ENCODE data around the gene MYO7B. TPM values are rescaled to one million over a fixed set of nuclear protein-coding genes. Genes with fewer than 3 reads are reported as not detected.

Gene MYO7B
- total and polyA plus RNA-seq, 2 donors (not counting 1 experiment from before 2014, with no cell fraction given) = 5.0 to 68.2 TPM

DNA sequence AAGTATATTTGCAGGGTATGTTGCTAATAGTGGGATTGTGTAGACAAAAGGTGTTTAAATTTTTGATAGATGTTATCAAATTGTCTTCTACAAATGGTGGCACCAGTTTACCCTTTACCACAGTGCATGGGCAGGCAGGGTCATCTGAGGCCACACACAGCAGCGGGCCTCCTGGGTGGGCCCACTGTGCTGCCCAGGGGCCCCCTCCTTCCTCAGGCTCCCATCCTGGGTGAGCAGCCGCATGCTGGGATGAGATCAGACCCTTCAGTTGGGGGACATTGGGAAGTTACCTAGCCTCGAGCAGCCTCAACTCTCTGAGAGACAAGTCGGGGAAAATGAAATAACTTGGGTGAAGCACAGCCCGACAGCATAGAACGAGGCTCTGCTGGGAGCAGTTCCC lies 9.7 kb downstream of the MYO7B start:
- ATAC-seq (ENCODE audit: low read depth) (no peak), DNase-seq (no peak)
- Histone ChIP-seq H3K27ac (ENCODE audit: low read length in 2 of 2) (no peak overlapping the region), H3K9me3 (ENCODE audit: control extremely low read depth in 1 of 3, control insufficient read depth in 2 of 3, insufficient read depth in 1 of 3, low read length in 2 of 3) (peaks cover 0 to 3% (median 0%) of the 10 kb centered on the region in 3 donors), H3K79me2 (ENCODE audit: control insufficient read depth, insufficient read depth, low read length) (no peaks in the 10 kb centered on the region), H4K20me1 (ENCODE audit: control insufficient read depth, insufficient read depth, low read length, poor library complexity, severe bottlenecking) (no peaks in the 10 kb centered on the region), H2AFZ (ENCODE audit: insufficient read depth, low read depth, low read length, poor library complexity, severe bottlenecking) (no peak overlapping the region), H3K4me2 (replicated peaks; ENCODE audit: low read depth, low read length, poor library complexity, severe bottlenecking) (no peak overlapping the region), H3K4me3 (ENCODE audit: control extremely low read depth in 1 of 5, extremely low read depth in 1 of 5, insufficient read depth in 1 of 5, low read depth in 2 of 5, low read length in 4 of 5) (no peak overlapping the region), H3K36me3 (replicated peaks in 1 of 2; ENCODE audit: control extremely low read depth in 1 of 2, control insufficient read depth in 1 of 2, extremely low read depth in 1 of 2, insufficient read depth in 2 of 2, low read length in 1 of 2) (no peaks in the 10 kb centered on the region), H3K27me3 (replicated peaks in 1 of 4; ENCODE audit: control extremely low read depth in 1 of 4, control insufficient read depth in 3 of 4, insufficient read depth in 4 of 4, low read length in 3 of 4) (peaks cover 0 to 12% (median 8%) of the 10 kb centered on the region in 4 experiments), H3K9ac (ENCODE audit: low read length) (no peak overlapping the region), H3K4me1 (ENCODE audit: control insufficient read depth in 2 of 2, insufficient read depth in 2 of 2, low read length in 2 of 2) (no peaks in the 10 kb centered on the region)
- Mint-ChIP-seq H3K4me1 (no peaks in the 10 kb centered on the region), H3K27ac (no peak overlapping the region), H3K27me3 (peaks cover 23% of the 10 kb centered on the region), H3K4me3 (no peak overlapping the region), H3K9me3 (ENCODE audit: insufficient read depth) (no peaks in the 10 kb centered on the region)
- ChIA-PET CTCF (no interaction called here), POLR2A (no interaction called here)
- 100% methylated on average over 3 of the region's 6 CpGs for WGBS (ENCODE audit: insufficient coverage)
- intact Hi-C loops (cut with micrococcal nuclease) = no loop called here
- TF ChIP-seq EZH2 (IDR thresholded peaks at IDR 0.05; ENCODE audit: borderline replicate concordance, insufficient read depth, low read depth, low read length, poor library complexity, severe bottlenecking) = no peak

DNA sequence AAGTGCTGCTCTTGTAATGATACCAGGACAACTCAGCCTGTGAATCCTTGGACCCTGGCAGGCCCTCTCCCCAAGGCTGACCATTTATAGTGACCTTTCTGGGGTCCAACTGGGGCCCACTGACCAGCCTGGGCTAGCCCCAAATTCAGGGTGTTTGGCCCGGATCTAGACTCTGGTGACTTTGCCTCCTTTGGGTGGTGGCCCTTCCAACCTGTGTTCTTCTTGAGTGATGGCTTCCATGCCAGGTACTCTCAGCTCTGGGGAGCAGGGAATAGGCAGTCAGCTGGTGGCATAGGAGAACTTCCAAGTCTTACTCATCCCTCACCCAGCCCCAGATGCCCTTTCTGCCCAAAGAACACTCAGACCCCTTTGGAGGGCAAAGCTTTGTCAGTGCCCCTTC lies 10.3 kb downstream of the MYO7B start:
- no peaks in the 10 kb centered on the region for H3K4me1 Mint-ChIP-seq
- Histone ChIP-seq H3K36me3 (replicated peaks in 1 of 2; ENCODE audit: control extremely low read depth in 1 of 2, control insufficient read depth in 1 of 2, extremely low read depth in 1 of 2, insufficient read depth in 2 of 2, low read length in 1 of 2) (no peaks in the 10 kb centered on the region), H3K79me2 (ENCODE audit: control insufficient read depth, insufficient read depth, low read length) (no peaks in the 10 kb centered on the region), H2AFZ (ENCODE audit: insufficient read depth, low read depth, low read length, poor library complexity, severe bottlenecking) (no peak overlapping the region), H4K20me1 (ENCODE audit: control insufficient read depth, insufficient read depth, low read length, poor library complexity, severe bottlenecking) (no peaks in the 10 kb centered on the region), H3K27ac (ENCODE audit: low read length in 2 of 2) (no peak overlapping the region), H3K27me3 (replicated peaks in 1 of 4; ENCODE audit: control extremely low read depth in 1 of 4, control insufficient read depth in 3 of 4, insufficient read depth in 4 of 4, low read length in 3 of 4) (peaks cover 0 to 18% (median 8%) of the 10 kb centered on the region in 4 experiments), H3K9me3 (ENCODE audit: control extremely low read depth in 1 of 3, control insufficient read depth in 2 of 3, insufficient read depth in 1 of 3, low read length in 2 of 3) (peaks cover 0 to 3% (median 0%) of the 10 kb centered on the region in 3 donors), H3K4me1 (ENCODE audit: control insufficient read depth in 2 of 2, insufficient read depth in 2 of 2, low read length in 2 of 2) (no peaks in the 10 kb centered on the region), H3K4me2 (replicated peaks; ENCODE audit: low read depth, low read length, poor library complexity, severe bottlenecking) (no peak overlapping the region), H3K9ac (ENCODE audit: low read length) (no peak overlapping the region), H3K4me3 (ENCODE audit: control extremely low read depth in 1 of 5, extremely low read depth in 1 of 5, insufficient read depth in 1 of 5, low read depth in 2 of 5, low read length in 4 of 5) (no peak overlapping the region)
- DNase-seq (no peak), ATAC-seq (ENCODE audit: low read depth) (no peak)
- no peak overlapping the region for H3K4me3 Mint-ChIP-seq
- no peak overlapping the region for H3K27ac Mint-ChIP-seq
- TF ChIP-seq, protein P1, sequence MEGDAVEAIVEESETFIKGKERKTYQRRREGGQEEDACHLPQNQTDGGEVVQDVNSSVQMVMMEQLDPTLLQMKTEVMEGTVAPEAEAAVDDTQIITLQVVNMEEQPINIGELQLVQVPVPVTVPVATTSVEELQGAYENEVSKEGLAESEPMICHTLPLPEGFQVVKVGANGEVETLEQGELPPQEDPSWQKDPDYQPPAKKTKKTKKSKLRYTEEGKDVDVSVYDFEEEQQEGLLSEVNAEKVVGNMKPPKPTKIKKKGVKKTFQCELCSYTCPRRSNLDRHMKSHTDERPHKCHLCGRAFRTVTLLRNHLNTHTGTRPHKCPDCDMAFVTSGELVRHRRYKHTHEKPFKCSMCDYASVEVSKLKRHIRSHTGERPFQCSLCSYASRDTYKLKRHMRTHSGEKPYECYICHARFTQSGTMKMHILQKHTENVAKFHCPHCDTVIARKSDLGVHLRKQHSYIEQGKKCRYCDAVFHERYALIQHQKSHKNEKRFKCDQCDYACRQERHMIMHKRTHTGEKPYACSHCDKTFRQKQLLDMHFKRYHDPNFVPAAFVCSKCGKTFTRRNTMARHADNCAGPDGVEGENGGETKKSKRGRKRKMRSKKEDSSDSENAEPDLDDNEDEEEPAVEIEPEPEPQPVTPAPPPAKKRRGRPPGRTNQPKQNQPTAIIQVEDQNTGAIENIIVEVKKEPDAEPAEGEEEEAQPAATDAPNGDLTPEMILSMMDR (IDR thresholded peaks at IDR 0.05) = no peak
- TF ChIP-seq EZH2 (IDR thresholded peaks at IDR 0.05; ENCODE audit: borderline replicate concordance, insufficient read depth, low read depth, low read length, poor library complexity, severe bottlenecking) = no peak
- H3K9me3 Mint-ChIP-seq (ENCODE audit: insufficient read depth) = no peaks in the 10 kb centered on the region
- ChIA-PET CTCF (interaction anchor here (1.0 kb wide), 1 partner anchor 45 kb away, joined by 3 read pairs; no protein-coding TSS in a partner anchor), POLR2A (no interaction called here)
- H3K27me3 Mint-ChIP-seq = peaks cover 27% of the 10 kb centered on the region
- 100% methylated on average over 1 of the region's 1 CpG for WGBS (ENCODE audit: insufficient coverage)
- intact Hi-C loops (cut with micrococcal nuclease) = no loop called here

Data from B cell (primary cell).